Effector memory CD8-positive, alpha-beta T cell (primary cell): ENCODE data around the gene STK4.
A peak's percentile ranks its signal among the peaks of the same experiment; 100 is the strongest.

ENCODE experiments used
- ATAC-seq: fragments of 150-1000 bp; cut with Tn5 transposase; replicated peaks from 2 replicates; pipeline ENCODE4 v1.10.0; 2021; ENCODE audit warnings: mild to moderate bottlenecking, moderate library complexity
- DNase-seq, 3 experiments: peaks; one replicate each; pipeline ENCODE4 v3.0.0; 2021
- H3K27ac Mint-ChIP-seq, 2 donors: one replicate each; pipeline ENCODE4 v1.8.0; 2022; ENCODE audit warnings: mild to moderate bottlenecking in 2 of 2, mixed read lengths in 2 of 2, moderate library complexity in 2 of 2
- H3K27me3 Mint-ChIP-seq, 2 donors: one replicate each; pipeline ENCODE4 v1.8.0; 2022; ENCODE audit warnings: mixed read lengths in 2 of 2
- H3K36me3 Mint-ChIP-seq: one replicate; pipeline ENCODE4 v1.8.0; 2022; ENCODE audit warnings: mild to moderate bottlenecking, moderate library complexity, mixed read lengths; ENCODE audit not compliant: insufficient read depth
- H3K4me1 Mint-ChIP-seq, 2 donors: one replicate each; pipeline ENCODE4 v1.8.0; 2022; ENCODE audit warnings: low read depth in 2 of 2, mixed read lengths in 2 of 2
- H3K4me3 Mint-ChIP-seq, 2 donors: one replicate each; pipeline ENCODE4 v1.8.0; 2022; ENCODE audit warnings: mild to moderate bottlenecking in 2 of 2, mixed read lengths in 2 of 2, moderate library complexity in 2 of 2
- H3K9me3 Mint-ChIP-seq, 2 donors: one replicate each; pipeline ENCODE4 v1.8.0; 2022; ENCODE audit warnings: mixed read lengths in 2 of 2

Gene STK4

GRCh38 chr20:45098103-45098773, 131.9 kb downstream of the STK4 start:
- peak in 1 of 3 experiments; percentile 5 for DNase-seq
- peak; percentile 31 for ATAC-seq
- H3K9me3 Mint-ChIP-seq: no peaks in the 10 kb centered on the region
- peaks cover 3% of the 10 kb centered on the region for H3K36me3 Mint-ChIP-seq
- peaks cover 3 to 12% of the 10 kb centered on the region in 2 donors for H3K4me1 Mint-ChIP-seq
- peaks cover 43 to 58% of the 10 kb centered on the region in 2 donors for H3K27me3 Mint-ChIP-seq
- peak overlapping the region in 1 of 2 donors; percentile 69 for H3K4me3 Mint-ChIP-seq
- H3K27ac Mint-ChIP-seq: no peak overlapping the region

DNA sequence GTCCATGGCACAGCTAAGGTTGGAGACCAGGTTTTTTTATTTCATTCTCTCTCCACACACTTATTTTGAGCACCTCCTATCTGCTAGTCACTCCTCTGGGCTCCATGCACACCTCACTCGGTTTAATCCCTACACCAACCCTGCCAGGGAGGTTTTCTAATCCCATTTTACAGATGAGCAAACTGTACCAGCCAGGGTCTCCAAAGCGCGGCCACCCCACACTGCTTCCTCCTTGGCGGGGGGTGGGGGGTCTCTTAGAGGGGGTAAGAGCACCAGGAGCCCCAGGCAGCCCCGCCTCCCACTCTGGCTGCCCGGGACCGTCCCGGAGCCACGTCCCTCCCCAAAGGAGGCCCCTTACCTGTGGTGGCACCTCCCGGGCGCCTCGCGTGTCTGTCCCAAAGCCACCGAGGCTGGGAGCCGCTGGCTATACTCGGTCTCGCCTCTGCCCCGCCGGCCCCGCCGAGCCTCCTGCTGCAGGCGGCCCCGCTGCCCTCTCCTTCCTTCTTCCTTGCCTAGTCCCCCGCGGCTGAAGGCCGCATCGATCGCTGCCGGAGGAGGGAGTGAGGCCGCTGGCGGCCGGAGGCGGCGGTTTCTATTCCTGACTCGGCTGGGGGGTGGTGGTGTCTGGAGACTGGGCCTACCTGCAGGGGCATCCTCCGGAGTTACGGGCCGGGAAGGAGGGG, 134.4 kb downstream of the STK4 start, which contains the start of gene KCNS1:
KCNS1 (minus strand) TSS at position 565 of the 683 bp plus-strand sequence. CDS start 1,891 bp downstream, outside the sequence.
- Mint-ChIP-seq H3K4me1 (peaks cover 3 to 12% of the 10 kb centered on the region in 2 donors), H3K27me3 (peaks cover 43 to 72% of the 10 kb centered on the region in 2 donors), H3K27ac (no peak within 1 kb of the TSS), H3K9me3 (no peaks in the 10 kb centered on the region), H3K4me3 (no peak within 1 kb of the TSS), H3K36me3 (peaks cover 3% of the 10 kb centered on the region)
- ATAC-seq: no peak
- DNase-seq: no peak

DNA sequence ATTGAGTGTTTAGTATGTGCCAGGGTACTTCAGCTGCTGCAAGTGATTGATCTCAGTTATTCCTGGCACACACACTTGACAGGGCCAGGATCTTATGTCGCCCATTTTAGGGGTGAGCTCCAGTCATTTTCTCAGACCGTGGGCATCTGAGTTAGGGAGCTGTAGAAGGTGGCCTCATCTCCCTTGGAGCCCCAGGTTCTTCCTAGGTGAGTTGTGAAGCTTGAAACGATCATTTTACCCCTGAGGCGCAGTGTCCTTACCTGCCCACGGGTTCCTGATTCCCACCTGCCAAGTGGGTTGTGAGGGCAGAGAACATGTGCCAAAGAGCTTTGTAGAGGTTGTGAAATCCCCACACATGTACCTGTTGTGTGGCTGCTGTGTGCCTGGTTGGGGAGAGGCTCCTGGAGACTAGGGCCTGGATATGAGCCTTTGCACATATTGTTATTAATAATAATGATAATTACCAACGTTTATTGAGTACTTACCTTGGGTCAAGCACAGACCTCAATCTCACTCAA, 135.1 kb downstream of the STK4 start:
- ATAC-seq (no peak), DNase-seq (no peak)
- H3K27ac Mint-ChIP-seq: no peak overlapping the region
- no peaks in the 10 kb centered on the region for H3K9me3 Mint-ChIP-seq
- H3K4me1 Mint-ChIP-seq: peaks cover 3 to 12% of the 10 kb centered on the region in 2 donors
- H3K36me3 Mint-ChIP-seq: peaks cover 3% of the 10 kb centered on the region
- H3K27me3 Mint-ChIP-seq: peaks cover 42 to 72% of the 10 kb centered on the region in 2 donors
- no peak overlapping the region for H3K4me3 Mint-ChIP-seq

DNA sequence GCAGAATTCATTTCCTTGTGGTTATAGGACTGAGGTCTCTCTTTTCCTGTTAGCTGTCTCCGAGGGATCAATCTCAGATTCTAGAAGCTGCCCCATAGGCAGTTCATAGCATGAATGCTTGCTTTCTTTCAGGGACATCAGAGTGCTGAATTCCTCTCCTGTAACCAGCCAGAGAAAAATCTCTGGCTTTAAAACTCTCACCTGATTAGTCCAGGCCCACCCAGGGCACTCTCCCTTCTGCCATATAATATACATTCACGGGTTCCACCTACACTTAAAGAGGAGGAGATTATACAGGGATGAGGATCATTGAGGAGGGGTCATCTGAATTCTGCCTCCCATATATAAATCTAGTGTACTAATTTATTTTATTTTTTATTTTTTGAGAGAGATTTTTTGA, 136.8 kb downstream of the STK4 start:
- Mint-ChIP-seq H3K27ac (no peak overlapping the region), H3K9me3 (no peaks in the 10 kb centered on the region), H3K27me3 (peaks cover 41 to 64% of the 10 kb centered on the region in 2 donors), H3K36me3 (peaks cover 3% of the 10 kb centered on the region), H3K4me3 (no peak overlapping the region), H3K4me1 (peaks cover 3 to 8% of the 10 kb centered on the region in 2 donors)
- DNase-seq: no peak
- no peak for ATAC-seq

DNA sequence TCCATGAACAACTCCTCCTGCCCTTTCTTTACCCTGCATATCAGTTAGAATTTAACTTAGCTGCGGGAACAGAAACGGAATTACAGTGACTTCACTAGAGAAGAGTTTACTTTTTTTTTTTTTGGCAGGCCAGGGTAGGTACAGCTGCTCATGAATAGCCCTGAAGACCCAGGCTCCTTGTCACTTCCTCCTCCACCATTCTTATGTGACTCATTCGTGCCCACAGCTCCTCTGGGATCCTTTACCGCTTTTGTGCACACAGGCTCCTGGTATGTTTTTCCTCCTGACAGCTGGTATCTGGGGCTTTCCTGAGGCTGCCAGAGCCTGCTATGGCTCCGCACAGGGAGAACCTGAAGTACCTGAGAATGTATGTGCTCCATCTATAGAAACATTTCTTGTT, 138.5 kb downstream of the STK4 start:
- Mint-ChIP-seq H3K27ac (no peak overlapping the region), H3K4me1 (peaks cover 3 to 4% of the 10 kb centered on the region in 2 donors), H3K9me3 (no peaks in the 10 kb centered on the region), H3K36me3 (no peaks in the 10 kb centered on the region), H3K4me3 (no peak overlapping the region), H3K27me3 (peaks cover 30 to 60% of the 10 kb centered on the region in 2 donors)
- no peak for DNase-seq
- ATAC-seq: no peak

- ATAC-seq (no peak), DNase-seq (no peak)
- no peak overlapping the region for H3K4me3 Mint-ChIP-seq
- peaks cover 3% of the 10 kb centered on the region in 2 donors for H3K4me1 Mint-ChIP-seq
- H3K27ac Mint-ChIP-seq: no peak overlapping the region
- no peaks in the 10 kb centered on the region for H3K36me3 Mint-ChIP-seq
- no peaks in the 10 kb centered on the region for H3K9me3 Mint-ChIP-seq
- H3K27me3 Mint-ChIP-seq: peaks cover 24 to 58% of the 10 kb centered on the region in 2 donors
Observed at GRCh38 chr20:45105317-45105716, 139.0 kb downstream of the STK4 start.

DNA sequence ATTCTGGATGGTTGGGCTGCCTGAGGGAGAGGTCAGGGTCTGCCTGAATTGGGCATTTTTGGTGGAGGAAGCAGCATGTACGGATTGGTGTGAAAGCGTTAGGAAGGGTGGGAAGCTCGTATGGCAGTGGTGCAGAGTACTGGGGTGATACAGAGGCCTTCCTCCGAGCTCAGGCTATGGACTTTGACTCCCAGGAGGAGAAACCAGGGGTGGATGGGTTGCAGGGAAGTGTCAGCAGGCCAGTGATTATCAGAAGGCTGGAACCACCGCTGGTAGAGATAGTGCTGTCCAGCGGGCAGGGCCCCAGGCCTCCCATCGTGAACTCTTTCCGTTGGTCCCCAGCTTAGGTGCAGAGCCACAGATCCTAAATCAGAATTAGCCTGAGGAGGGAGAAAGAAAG, 143.3 kb downstream of the STK4 start:
- H3K27me3 Mint-ChIP-seq: peaks cover 11 to 41% of the 10 kb centered on the region in 2 donors
- H3K4me1 Mint-ChIP-seq: peaks cover 0 to 3% of the 10 kb centered on the region in 2 donors
- H3K4me3 Mint-ChIP-seq: no peak overlapping the region
- H3K9me3 Mint-ChIP-seq: no peaks in the 10 kb centered on the region
- ATAC-seq (no peak), DNase-seq (no peak)
- no peaks in the 10 kb centered on the region for H3K36me3 Mint-ChIP-seq
- no peak overlapping the region for H3K27ac Mint-ChIP-seq

- Mint-ChIP-seq H3K4me1 (peaks cover 0 to 9% of the 10 kb centered on the region in 2 donors), H3K9me3 (no peaks in the 10 kb centered on the region), H3K27me3 (peaks cover 13 to 41% of the 10 kb centered on the region in 2 donors), H3K4me3 (no peak overlapping the region), H3K36me3 (no peaks in the 10 kb centered on the region), H3K27ac (no peak overlapping the region)
- DNase-seq (no peak), ATAC-seq (no peak)
Observed at GRCh38 chr20:45110301-45110700, 144.0 kb downstream of the STK4 start.

DNA sequence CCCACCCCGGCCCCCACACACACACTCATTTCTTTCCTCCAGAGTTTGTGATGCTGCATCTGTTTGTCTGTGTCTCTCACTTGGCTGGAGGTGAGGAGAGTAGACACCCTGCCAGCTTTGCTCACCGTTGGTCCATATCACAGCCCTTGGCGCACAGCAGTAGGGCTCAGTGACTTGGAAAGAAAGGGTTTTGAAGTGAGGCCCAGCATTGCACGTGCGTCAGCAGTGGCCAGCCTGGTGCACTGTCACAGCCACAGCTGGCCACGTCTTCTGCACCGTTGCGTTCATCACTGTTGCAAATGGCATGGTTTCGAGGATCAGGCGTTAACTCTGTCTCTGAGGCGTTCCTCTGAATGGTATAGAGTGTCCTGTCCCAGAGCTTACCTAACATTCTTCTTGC, 145.0 kb downstream of the STK4 start:
- DNase-seq: no peak
- ATAC-seq: no peak
- Mint-ChIP-seq H3K27ac (no peak overlapping the region), H3K27me3 (peaks cover 13 to 43% of the 10 kb centered on the region in 2 donors), H3K4me3 (no peak overlapping the region), H3K9me3 (no peaks in the 10 kb centered on the region), H3K36me3 (no peaks in the 10 kb centered on the region), H3K4me1 (peaks cover 0 to 9% of the 10 kb centered on the region in 2 donors)

GRCh38 chr20:45111799-45112471, 145.6 kb downstream of the STK4 start:
- Mint-ChIP-seq H3K4me3 (no peak overlapping the region), H3K9me3 (no peaks in the 10 kb centered on the region), H3K4me1 (peaks cover 0 to 9% of the 10 kb centered on the region in 2 donors), H3K27me3 (peaks cover 13 to 43% of the 10 kb centered on the region in 2 donors), H3K36me3 (no peaks in the 10 kb centered on the region), H3K27ac (no peak overlapping the region)
- DNase-seq (no peak), ATAC-seq (no peak)

DNA sequence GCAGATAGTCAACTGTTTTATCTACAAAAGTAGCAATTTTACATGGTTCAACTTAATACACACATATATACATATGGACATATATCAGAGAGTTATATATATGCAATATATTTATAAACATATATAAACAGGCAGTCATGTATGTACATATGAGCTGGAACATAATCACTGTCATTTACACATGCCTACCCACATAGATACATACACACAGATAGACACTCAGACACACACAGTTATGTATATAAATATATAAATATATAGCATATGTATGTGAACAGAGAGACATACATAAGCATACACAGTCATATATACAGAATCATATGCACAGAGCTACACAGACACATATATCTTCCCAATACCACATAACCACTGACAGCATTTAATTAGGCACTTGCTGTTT, 146.4 kb downstream of the STK4 start:
- Mint-ChIP-seq H3K27ac (no peak overlapping the region), H3K9me3 (no peaks in the 10 kb centered on the region), H3K4me3 (no peak overlapping the region), H3K27me3 (peaks cover 11 to 47% of the 10 kb centered on the region in 2 donors), H3K36me3 (no peaks in the 10 kb centered on the region), H3K4me1 (peaks cover 0 to 9% of the 10 kb centered on the region in 2 donors)
- ATAC-seq: no peak
- DNase-seq: no peak

GRCh38 chr20:45113865-45114264, 147.6 kb downstream of the STK4 start:
- no peak for ATAC-seq
- Mint-ChIP-seq H3K27me3 (peaks cover 6 to 50% of the 10 kb centered on the region in 2 donors), H3K27ac (no peak overlapping the region)

More at GRCh38 chr20:45113865-45114264, 147.6 kb downstream of the STK4 start:
- Mint-ChIP-seq H3K4me3 (no peak overlapping the region), H3K9me3 (no peaks in the 10 kb centered on the region), H3K4me1 (peaks cover 0 to 9% of the 10 kb centered on the region in 2 donors), H3K36me3 (no peaks in the 10 kb centered on the region)
- no peak for DNase-seq
